HG03354 (cell line): ENCODE measurements around the gene PTPRD.

Experiments
- ATAC-seq: cut with Tn5 transposase; IDR thresholded peaks from one replicate; pipeline ENCODE4 v1.9.1; 2021; ENCODE audit warnings: mild to moderate bottlenecking; ENCODE audit not compliant: unreplicated experiment, poor library complexity, severe bottlenecking

Gene PTPRD

DNA sequence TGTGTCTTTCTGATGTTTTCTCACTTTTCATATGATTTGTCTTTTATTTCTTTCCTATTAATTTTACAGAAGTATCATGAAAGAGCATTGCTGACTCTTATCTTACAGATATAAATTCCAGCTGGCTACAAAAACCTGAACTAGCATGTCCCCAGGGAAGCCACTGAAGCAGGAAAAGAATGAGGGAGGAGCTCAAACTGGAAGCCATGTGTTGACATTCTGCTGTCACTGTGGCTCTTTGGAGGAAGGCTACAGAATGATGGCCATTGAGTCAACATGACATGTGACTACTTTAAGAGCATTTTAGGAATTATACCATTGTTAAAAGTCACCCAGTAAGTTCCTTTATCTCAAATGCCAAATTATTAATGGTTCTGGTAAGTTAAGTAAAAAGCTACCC is 2174.9 kb downstream of the PTPRD start:
- ATAC-seq = no peak

DNA sequence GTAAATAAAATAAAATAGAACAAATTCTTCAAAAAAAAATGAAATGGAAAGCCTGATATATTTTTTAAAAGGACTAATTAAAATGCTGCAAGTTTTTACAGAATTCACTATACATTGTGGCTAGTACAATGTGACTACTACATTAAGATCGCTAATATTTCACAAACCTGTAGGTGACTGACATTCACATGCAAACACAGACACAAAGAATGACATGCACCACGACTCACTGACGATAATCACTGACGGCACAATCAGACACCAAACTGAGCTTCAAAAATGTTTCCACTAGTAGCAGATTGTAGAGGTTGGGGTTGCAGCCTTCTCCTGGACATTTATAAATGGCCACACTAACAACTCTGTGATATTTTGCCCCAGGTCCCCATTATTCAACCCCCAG is 2175.5 kb downstream of the PTPRD start:
- no peak for ATAC-seq

DNA sequence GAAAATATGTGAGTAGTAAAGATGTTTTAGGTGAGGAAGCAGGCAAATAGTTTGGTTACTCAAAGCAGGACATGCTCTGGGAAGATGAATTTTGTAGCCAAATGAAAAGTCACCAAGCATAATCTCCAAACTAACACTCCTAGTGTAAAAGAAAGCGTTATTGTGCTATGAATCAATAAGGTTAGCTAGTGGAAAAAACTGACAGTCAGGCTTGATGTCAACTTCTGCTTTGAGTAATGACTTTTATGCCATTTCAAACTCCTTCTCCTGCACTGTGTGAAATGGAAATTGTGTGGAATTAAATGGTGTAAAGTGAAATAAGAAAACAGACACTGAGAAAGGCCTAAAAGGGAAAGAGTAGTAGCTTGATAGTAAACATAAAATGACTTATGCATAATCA is 2176.0 kb downstream of the PTPRD start:
- no peak for ATAC-seq

DNA sequence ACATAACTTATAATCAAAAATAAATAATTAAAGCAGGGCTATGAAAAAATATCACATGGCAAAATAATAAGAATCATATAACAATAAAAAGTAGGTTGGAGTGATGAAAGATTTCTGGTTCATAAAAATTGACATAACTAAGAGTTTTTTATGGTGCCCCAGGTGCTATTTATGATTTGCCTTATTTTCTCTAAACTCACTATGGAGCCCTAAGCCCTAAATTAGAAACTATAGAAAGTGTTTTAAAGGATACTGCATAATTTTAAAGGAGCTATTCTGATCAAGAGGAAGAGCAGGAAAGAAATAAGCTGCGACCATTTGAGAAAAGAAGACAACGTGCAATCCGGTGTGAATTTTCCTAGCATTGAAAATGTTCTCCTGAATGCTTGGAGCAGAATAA is 2178.2 kb downstream of the PTPRD start:
- ATAC-seq = no peak

DNA sequence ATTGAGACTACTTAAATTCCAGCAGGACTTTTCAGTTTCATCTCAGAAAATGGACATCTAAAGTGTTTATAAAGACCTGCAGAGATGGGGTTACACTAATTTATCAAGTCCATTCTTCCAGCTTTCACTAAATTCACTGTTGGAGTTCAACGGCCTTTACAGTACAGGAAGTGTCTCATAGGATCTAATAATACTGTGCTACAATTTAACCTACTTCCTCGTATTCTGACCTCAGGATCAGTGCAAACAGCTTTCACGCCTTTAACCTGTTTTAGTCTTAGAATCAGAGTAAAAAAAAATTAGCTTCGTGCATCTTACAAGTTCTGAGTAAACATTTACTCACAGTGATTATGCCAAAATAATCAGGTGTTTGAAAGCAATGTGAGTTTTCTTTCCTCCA is 2180.6 kb downstream of the PTPRD start:
- ATAC-seq = no peak

DNA sequence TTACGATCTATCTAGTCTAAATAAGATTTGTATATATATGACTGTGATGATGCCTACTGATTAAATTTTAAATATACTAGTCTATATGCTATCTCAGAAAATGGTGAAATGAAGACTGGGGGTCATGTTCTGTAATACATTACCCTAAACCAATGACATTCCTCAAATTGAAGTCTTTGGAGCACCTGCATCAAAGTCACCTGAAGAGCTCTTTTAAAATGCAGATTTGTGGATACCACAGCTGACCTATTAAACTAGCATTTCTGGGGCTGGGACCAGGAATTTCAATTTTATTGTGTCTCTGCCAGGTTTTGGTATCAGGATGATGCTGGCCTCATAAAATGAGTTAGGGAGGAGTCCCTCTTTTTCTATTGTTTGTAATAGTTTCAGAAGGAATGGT is 2181.3 kb downstream of the PTPRD start:
- ATAC-seq = no peak

DNA sequence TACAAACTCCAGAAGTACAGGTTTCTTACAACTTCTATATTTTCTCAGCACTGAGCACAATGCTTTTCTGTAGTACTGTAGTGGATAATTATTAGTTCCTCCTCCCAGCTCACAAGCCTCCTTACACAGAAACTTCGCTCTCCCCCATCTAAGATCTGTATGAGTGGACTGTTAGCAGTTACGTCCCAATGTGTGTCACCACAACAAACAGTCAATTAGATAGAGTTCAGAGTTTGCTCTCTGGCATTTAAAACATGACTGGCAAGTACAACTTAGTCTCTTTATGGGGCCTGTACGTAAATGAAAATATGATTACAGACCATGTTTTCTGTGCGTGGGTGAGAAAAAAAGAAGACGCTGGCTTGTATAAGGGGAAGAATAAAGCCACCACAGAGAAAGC is 2181.9 kb downstream of the PTPRD start:
- no peak for ATAC-seq

DNA sequence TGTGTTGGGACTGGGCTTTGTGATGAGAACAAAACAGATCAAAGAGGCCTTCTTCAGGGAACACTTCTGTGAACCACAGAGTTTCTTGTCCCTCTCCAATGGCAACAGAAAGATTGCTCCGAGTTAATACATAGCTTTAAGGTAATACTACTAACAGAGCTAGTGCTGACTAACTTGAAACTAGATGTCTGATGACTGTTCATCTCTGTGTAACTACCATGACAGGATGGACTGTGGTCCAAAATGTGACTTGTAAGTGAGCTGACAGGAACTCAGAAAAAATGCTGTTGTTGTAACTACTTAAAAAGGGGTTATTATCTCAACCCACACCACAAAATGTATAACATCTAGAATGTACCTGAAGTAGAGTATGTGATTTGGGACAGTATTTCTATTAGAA is 2183.0 kb downstream of the PTPRD start:
- peak; percentile 62 for ATAC-seq

DNA sequence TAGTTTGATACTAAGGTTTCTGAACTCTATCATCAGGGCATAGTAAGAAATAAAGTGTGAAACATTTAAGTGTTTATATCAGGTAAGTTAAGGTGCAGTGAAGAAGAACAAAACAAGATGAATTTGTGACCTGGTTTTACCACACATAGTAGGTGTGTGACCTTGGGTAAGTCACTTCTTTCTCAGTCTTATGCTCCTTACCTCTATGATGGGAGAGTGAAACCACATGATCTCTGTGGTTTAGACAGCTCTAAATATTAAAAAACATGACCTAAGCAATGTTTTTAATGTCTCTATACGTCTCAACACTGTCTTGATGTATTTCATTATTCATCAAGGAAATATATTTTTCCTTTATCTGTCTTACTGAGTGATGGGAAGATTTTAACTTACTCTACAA is 2183.6 kb downstream of the PTPRD start:
- ATAC-seq = no peak

DNA sequence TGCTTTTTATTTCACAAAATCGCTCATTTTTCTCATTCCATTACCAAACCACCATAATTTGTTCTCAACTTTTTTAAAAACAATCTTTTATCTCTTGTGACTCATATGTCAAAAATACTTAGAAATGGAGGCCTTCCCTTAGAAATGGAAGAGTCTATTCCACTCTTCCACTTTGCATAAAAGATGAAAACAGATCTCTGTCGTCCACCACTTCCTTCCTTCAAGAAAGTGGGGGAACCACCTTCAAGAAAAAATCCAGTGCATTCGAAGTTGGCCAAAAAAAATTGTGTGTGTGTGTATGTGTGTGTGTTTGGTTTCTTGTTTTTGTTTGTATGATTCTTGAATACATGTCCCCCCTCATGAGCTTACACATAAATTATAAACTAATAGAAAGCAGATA is 2184.4 kb downstream of the PTPRD start:
- ATAC-seq = no peak

DNA sequence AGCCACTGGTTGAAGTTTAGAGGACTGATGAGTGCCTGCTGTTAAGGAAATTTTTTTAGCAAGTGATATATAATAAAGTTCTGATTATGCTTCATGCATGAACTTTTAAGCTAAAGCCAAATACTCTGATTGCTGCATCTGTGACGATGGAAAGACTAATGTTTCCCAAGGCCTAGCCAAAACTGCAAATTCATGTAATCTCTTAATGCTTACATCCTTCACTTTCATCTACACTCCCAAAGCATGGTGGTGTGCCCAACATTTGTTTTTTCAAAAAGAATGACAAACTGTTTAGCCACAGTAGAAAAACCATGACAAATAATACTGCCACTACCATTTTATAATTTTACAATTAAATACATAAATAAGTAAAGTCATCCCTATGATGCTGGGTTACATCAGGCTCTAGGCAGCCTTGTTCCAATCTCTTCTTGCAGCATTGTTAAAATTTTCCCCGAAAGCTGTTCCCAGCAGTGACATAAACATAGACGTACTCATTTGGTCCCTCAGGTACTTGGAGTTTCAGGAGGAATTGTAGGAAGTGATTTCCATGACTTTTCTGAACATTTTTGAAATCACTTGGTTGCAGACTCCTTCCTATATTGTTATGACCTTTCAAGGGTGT is 2187.9 kb downstream of the PTPRD start:
- no peak for ATAC-seq

DNA sequence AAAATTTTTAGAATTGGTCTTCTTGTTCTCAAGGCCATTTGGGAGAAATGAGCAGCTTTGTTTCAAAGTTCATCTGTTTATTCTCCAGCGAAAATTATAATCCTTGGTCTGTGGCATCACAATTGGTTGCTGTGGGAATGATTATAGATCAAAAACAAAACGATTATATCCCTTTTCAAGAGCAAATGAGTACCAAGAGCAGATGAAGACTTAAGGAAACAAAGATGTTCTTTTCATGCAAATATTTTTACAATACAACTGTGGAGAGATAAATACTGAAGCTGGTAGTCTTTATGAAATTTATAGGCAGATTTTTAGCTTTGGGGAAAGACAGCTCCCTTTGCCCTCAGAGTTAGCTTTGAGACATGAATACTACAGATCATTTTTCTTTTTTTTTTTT is 2192.4 kb downstream of the PTPRD start:
- no peak for ATAC-seq

DNA sequence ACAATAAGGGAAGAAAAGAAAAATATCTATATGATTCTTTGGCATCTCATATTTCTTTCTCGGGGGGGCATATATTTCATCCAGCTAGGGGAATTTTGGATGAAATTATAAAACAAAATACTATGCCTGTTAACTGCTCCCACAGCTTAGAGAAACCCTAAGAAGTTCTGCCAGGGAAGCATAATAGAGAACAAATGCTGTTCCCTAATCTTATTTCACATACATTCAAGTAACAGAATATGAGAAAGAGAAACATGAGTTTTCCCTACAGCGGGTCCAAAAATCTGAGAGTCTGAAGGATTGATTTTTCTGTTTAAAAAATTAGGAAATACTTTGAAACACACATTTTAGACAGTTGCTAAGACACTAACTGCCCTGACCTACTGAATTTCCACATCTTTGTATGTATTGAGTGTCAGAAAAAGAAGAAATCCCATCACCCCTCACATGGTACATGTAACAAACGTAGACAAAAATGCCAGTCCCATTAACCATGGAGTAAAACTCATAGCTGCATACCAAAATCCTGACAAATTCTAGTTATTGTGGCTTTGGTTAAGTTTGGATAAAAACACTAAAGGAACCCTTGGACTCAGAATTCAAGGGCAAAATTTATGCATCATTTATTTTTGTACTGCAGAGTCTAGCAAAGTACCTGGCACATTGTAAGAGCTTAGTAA is 2193.1 kb downstream of the PTPRD start:
- no peak for ATAC-seq

DNA sequence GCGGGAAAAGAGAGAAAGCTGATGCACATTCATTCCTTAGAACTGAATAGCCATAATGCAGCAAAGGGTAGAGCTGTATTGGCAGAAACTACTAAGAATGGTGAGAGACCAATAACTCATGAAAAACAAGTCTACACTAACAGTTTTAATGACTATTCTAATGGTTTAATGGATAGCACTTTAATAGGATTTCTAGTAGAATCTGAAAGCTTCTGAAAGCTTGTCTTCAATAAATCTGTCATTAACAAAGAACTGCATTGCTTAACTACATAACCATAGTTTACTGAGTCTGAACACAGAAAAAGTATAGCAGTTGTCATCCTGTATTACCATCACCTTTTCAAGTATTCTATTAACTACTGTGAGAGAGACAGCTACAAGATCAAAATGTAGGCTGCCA is 2195.5 kb downstream of the PTPRD start:
- ATAC-seq = no peak

DNA sequence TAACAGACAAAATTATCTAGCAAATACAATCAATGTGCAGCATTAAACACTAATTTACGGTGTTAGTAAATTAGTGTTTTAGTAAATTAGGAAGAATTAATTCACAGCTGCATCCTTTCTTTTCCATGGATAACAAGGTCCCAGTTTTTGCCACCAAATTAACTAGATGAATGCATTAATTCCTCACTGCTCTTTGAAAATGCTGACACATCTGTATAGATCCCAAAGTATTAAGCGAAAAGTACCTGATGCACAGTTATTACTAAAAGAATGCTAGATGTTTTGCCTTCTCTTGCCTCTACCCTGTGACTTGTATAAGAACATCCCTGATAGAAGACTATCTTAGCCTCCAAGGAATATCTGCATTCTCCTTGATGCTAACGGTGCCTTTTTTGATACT is 2200.5 kb downstream of the PTPRD start:
- no peak for ATAC-seq

DNA sequence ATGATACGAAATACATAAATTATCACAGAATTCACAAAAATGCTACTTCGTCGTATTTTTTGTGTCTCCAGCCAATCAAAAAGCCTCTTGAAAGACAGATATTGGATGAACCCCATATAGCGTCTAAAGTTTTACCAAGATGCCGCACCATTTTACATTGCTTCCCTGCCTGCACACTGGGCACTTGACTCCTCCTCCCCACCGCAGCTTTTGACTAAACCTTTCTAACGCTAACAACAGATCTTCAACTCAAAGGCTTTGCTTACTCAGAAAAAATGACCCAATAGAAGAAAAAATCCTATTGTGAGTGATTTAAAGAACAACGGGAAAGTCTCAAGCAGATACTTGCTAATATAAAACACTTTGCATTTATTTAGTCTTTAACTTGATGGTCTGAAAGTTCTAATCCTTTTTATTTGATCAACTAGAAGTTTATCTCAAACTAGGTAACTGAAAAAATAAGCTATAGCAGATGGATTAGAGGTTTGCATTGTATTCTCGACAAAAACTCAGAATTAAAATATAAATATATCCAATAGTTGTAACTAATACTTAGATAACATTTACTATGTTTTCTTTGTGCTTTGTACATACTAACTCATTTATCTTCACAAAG is 2204.1 kb downstream of the PTPRD start:
- ATAC-seq = no peak

DNA sequence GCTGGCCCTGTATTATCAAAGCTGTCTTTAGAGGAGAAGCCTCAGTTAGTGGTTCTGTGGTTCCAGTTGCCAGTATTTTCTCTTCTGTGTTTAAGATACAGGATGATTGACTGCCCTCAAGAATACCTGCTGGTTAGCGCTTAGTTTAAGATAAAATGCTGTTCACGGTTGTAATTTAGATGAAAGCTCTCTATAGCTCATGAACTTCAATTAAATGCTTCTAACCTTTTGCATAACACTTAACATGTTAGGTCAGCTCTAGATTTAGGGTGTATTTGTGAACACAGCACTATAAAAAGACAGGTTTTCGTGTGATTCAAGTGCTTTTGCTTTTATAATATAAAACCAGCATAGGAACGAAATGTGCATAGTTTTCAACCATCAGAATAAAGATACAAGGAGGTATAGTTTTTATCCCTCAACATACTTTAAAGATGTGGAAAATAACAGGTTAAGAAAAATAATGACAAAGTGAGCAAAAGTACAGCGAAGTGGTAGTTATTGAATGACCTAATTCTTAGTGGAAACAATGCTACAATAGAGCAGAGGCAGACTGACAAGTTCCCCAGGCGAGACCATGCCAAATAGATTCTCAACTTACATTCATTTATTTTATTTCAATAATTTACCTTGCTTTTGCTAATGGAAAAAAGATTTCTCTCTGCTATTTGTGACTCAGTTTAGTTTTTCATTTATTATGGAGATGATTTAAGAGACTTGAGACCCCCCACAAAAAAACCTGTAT is 2210.7 kb downstream of the PTPRD start:
- no peak for ATAC-seq

DNA sequence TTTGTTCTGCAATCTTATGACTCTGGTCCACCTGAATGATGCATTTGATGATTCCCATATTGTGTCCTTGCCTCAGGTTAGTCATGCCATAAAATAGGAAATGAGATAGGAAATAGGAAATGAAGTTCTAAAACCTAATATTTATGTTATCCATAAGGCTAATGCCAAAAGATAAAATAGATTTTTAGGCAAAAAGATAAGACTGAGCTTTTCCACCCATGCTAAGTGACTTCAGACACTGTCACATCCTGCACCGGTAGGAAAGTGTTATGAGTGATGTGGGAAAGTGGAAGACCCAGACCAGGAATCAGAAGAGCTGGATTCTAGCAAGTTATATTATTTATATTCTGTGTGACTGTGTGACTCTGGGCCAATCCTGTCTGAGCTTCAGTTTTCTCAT is 2212.4 kb downstream of the PTPRD start:
- no peak for ATAC-seq

DNA sequence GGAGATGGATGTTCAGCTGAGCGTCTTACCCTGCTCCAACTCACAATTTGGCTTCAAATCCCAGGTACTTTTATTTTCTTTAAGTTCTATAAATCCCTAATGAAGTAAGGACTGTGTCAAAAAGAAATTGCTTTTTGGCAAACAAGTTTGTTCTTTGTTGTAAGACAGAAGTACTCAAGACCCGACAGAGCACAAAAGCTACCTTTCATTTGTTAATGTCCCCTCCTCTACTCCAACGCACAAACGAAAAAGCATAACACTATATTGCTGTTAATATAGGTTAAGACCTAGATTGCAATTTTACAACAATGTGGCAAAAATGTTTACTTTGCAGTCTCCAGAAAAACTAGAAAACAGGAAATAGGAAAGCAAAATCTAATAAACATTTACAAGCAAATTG is 2217.8 kb downstream of the PTPRD start:
- ATAC-seq = no peak

DNA sequence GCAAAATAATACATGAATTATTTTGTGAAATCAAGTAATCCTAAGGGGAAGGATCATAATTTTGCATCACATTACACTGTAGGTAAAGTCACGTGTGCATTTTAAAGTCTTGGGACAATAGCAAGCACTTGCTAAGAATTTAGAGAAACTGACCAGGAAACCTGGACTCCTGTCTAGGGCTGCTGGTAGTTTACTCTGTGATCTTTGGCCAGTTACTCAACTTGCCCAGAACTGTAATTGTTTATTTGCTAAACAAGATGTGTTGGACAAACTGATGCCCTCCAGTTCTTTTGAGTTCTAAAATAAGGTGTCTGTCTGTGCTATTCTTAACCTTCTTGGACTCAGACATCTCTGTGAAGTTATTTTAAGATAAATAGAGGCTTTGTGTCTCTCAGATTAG is 2218.5 kb downstream of the PTPRD start:
- ATAC-seq = no peak

DNA sequence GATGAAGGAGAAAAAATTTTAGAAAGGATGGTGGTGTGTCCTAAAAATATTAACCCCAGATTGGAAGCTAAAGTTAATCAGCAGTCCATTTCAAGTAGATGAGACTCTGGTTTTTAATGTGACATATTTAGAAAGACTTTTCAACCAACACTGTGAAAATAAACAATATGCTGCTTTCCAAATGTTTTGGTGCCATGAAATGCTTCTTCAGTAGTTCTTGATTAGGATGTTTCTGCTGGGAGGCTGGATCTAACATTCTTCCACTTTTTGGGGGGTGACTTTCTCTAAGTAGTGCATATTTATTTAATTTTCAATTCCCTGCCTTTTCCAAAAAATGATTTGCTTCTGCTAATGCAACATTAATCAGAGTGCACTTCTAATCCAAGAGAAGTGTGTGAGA is 2219.9 kb downstream of the PTPRD start:
- ATAC-seq = no peak
